HCT116 (cell line): ENCODE results near the gene TECPR1.

Experiments
- JUND ChIP-seq: IDR thresholded peaks from 2 replicates; pipeline ENCODE4 v1.6.1; 2012
- POLR2A ChIP-seq: IDR thresholded peaks from 2 replicates; pipeline ENCODE4 v1.7.0; 2011; ENCODE audit warnings: borderline replicate concordance; ENCODE audit not compliant: insufficient read depth, insufficient read length; ENCODE audit errors: extremely low read depth
- YY1 ChIP-seq: IDR thresholded peaks from 2 replicates; pipeline ENCODE4 v1.6.1; 2011; ENCODE audit warnings: low read length, low read depth, moderate library complexity, mild to moderate bottlenecking; ENCODE audit not compliant: insufficient replicate concordance; ENCODE audit errors: extremely low read depth
- ZFX ChIP-seq: fragments of 450-650 bp; IDR thresholded peaks from 2 replicates; pipeline ENCODE4 v1.6.1; 2017
- TF ChIP-seq, protein P1 (sequence below), 3 experiments: fragments of 200-600 bp in 1 of 3; sonication (generic) in 1 of 3; IDR thresholded peaks in 2 of 3; conservative IDR thresholded peaks in 1 of 3; 2 replicates each; pipeline ENCODE4 v1.5.1; 2012 to 2017; ENCODE audit warnings: low read depth in 2 of 3, low read length in 2 of 3, antibody characterized with exemption in 1 of 3, borderline replicate concordance in 1 of 3, control low read depth in 1 of 3, mild to moderate bottlenecking in 1 of 3, mixed read lengths in 1 of 3, mixed run types in 1 of 3, moderate library complexity in 1 of 3; ENCODE audit not compliant: insufficient read depth in 1 of 3
- TF ChIP-seq, protein P2 (sequence below): IDR thresholded peaks from 2 replicates; pipeline ENCODE4 v1.6.1; 2012; ENCODE audit warnings: low read depth

DNA sequence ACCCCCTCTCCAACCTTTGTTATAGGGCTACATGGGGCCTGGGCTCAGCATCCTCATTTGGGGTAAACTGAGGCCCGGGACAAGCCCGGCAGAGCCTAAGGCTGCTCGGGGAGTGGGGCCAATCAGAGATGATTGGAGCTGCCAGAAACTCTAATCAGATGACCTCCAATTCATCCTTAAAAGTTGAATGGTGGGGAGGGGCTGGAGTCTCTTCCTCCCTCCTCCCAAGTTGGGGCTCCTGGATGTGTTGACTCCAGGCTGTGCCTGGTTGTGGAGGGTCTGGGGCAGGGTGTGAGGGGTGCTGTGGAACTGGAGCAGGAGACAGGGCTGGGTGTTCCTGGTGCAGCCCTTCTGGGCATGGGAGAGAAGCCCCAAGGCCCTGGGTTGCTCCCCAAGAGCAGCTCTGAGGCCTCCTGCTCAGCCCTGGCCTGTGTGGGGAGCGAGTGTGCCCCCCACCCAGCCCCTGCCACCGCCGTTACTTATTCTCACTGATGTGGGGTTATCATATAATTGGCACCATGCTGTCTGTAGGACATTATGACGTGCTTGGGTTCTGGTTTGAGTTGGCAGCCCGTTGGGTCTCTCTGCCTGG is 38.6 kb downstream of the TECPR1 start:
- TF ChIP-seq, protein P1, sequence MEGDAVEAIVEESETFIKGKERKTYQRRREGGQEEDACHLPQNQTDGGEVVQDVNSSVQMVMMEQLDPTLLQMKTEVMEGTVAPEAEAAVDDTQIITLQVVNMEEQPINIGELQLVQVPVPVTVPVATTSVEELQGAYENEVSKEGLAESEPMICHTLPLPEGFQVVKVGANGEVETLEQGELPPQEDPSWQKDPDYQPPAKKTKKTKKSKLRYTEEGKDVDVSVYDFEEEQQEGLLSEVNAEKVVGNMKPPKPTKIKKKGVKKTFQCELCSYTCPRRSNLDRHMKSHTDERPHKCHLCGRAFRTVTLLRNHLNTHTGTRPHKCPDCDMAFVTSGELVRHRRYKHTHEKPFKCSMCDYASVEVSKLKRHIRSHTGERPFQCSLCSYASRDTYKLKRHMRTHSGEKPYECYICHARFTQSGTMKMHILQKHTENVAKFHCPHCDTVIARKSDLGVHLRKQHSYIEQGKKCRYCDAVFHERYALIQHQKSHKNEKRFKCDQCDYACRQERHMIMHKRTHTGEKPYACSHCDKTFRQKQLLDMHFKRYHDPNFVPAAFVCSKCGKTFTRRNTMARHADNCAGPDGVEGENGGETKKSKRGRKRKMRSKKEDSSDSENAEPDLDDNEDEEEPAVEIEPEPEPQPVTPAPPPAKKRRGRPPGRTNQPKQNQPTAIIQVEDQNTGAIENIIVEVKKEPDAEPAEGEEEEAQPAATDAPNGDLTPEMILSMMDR (IDR thresholded peaks at IDR 0.05 in 2 of 3, conservative IDR thresholded peaks at IDR 0.05 in 1 of 3; ENCODE audit: borderline replicate concordance in 1 of 3, insufficient read depth in 1 of 3, low read depth in 2 of 3, low read length in 2 of 3), result no peak
- TF ChIP-seq JUND (no peak), ZFX (no peak), POLR2A (no peak), YY1 (no peak)
- TF ChIP-seq, protein P2, sequence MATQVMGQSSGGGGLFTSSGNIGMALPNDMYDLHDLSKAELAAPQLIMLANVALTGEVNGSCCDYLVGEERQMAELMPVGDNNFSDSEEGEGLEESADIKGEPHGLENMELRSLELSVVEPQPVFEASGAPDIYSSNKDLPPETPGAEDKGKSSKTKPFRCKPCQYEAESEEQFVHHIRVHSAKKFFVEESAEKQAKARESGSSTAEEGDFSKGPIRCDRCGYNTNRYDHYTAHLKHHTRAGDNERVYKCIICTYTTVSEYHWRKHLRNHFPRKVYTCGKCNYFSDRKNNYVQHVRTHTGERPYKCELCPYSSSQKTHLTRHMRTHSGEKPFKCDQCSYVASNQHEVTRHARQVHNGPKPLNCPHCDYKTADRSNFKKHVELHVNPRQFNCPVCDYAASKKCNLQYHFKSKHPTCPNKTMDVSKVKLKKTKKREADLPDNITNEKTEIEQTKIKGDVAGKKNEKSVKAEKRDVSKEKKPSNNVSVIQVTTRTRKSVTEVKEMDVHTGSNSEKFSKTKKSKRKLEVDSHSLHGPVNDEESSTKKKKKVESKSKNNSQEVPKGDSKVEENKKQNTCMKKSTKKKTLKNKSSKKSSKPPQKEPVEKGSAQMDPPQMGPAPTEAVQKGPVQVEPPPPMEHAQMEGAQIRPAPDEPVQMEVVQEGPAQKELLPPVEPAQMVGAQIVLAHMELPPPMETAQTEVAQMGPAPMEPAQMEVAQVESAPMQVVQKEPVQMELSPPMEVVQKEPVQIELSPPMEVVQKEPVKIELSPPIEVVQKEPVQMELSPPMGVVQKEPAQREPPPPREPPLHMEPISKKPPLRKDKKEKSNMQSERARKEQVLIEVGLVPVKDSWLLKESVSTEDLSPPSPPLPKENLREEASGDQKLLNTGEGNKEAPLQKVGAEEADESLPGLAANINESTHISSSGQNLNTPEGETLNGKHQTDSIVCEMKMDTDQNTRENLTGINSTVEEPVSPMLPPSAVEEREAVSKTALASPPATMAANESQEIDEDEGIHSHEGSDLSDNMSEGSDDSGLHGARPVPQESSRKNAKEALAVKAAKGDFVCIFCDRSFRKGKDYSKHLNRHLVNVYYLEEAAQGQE, result no peak
